HepG2 (cell line): ENCODE results near the gene LURAP1L. TPM values are rescaled to one million over a fixed set of nuclear protein-coding genes. Genes with fewer than 3 reads are reported as not detected.

Experiments used
- CREB1 ChIP-seq, 2 experiments: fragments of 450-650 bp in 1 of 2; IDR thresholded peaks; 2 replicates each; pipeline ENCODE4 v1.6.1; 2016 to 2017; ENCODE audit warnings: control low read depth in 1 of 2, mild to moderate bottlenecking in 1 of 2, missing compliant biosample characterization in 1 of 2, missing genetic modification characterization in 1 of 2
- CREM ChIP-seq, 2 experiments: sonication (generic) in 1 of 2; formaldehyde crosslinking in 1 of 2; IDR thresholded peaks; 2 replicates each; pipeline versions ENCODE4 v1.4.0 to v1.6.1; 2016 to 2020; ENCODE audit warnings: antibody characterized with exemption in 1 of 2, mild to moderate bottlenecking in 1 of 2, missing genetic modification reagents in 1 of 2
- FOXA1 ChIP-seq, 2 experiments: fragments of 450-650 bp in 1 of 2; sonication (generic) in 1 of 2; formaldehyde crosslinking in 1 of 2; IDR thresholded peaks; 2 replicates each; pipeline versions ENCODE4 v1.4.0 to v1.6.1; 2016 to 2020; ENCODE audit warnings: missing genetic modification reagents in 1 of 2
- FOXA3 ChIP-seq: IDR thresholded peaks from 2 replicates; pipeline ENCODE4 v1.6.1; 2016; ENCODE audit warnings: missing genetic modification reagents, missing compliant biosample characterization
- FOXP4 ChIP-seq: sonication (generic); formaldehyde crosslinking; IDR thresholded peaks from 2 replicates; pipeline ENCODE4 v1.4.0; 2020; ENCODE audit warnings: missing genetic modification reagents
- HNF4A ChIP-seq: sonication (generic); formaldehyde crosslinking; IDR thresholded peaks from 2 replicates; pipeline ENCODE4 v1.4.0; 2020; ENCODE audit warnings: missing genetic modification reagents
- HNF4G ChIP-seq, 2 experiments: sonication (generic) in 1 of 2; formaldehyde crosslinking in 1 of 2; IDR thresholded peaks; 2 replicates each; pipeline versions ENCODE4 v1.4.0 to v1.6.1; 2011 to 2020; ENCODE audit warnings: borderline replicate concordance in 2 of 2, low read depth in 2 of 2, mild to moderate bottlenecking in 2 of 2, low read length in 1 of 2, missing genetic modification reagents in 1 of 2, moderate library complexity in 1 of 2
- KIAA2018 ChIP-seq: sonication (generic); formaldehyde crosslinking; IDR thresholded peaks from 2 replicates; pipeline ENCODE4 v1.5.0; 2020; ENCODE audit warnings: mild to moderate bottlenecking, missing genetic modification reagents, borderline replicate concordance
- KLF16 ChIP-seq, 2 experiments: sonication (generic) in 1 of 2; formaldehyde crosslinking in 1 of 2; IDR thresholded peaks; 2 replicates each; pipeline versions ENCODE4 v1.6.1 to v1.8.0; 2016 to 2023; ENCODE audit warnings: missing genetic modification reagents in 2 of 2, missing compliant biosample characterization in 1 of 2
- MBD4 ChIP-seq: IDR thresholded peaks from 2 replicates; pipeline ENCODE4 v1.6.1; 2012; ENCODE audit warnings: low read length, inconsistent platforms, borderline replicate concordance
- NCOR1 ChIP-seq: fragments of 200-600 bp; sonication (generic); IDR thresholded peaks from 2 replicates; pipeline ENCODE4 v1.7.0; 2017; ENCODE audit warnings: antibody characterized with exemption, low read length, borderline replicate concordance
- POGK ChIP-seq: sonication (generic); formaldehyde crosslinking; conservative IDR thresholded peaks from 2 replicates; pipeline ENCODE4 v1.8.0; 2022; ENCODE audit warnings: mild to moderate bottlenecking, moderate library complexity, missing genetic modification reagents
- POLR2G ChIP-seq: fragments of 200-400 bp; formaldehyde crosslinking; IDR thresholded peaks from 2 replicates; pipeline ENCODE4 v1.6.1; 2018; ENCODE audit warnings: mild to moderate bottlenecking, low read depth, low read length, moderate library complexity
- RBM22 ChIP-seq: fragments of 200-400 bp; formaldehyde crosslinking; optimal IDR thresholded peaks from 2 replicates; pipeline ENCODE3; 2017; ENCODE audit warnings: mild to moderate bottlenecking, low read length, moderate library complexity
- SALL1 ChIP-seq: sonication (generic); formaldehyde crosslinking; IDR thresholded peaks from 2 replicates; pipeline ENCODE4 v1.8.0; 2022; ENCODE audit warnings: mild to moderate bottlenecking, missing genetic modification reagents
- SP2 ChIP-seq: sonication (generic); formaldehyde crosslinking; IDR thresholded peaks from 2 replicates; pipeline ENCODE4 v1.5.1; 2020; ENCODE audit warnings: mild to moderate bottlenecking, missing genetic modification reagents
- ZNF672 ChIP-seq: sonication (generic); formaldehyde crosslinking; IDR thresholded peaks from 2 replicates; pipeline ENCODE4 v1.8.1; 2022; ENCODE audit warnings: missing genetic modification reagents
- polyA plus RNA-seq, 8 experiments: library from polyadenylated mRNA; depleted of rRNA in 3 of 8; stranded (reverse) in 7 of 8; unstranded in 1 of 8; fragments of >200 nt; fragmentation: Illumina TruSeq in 4 of 8; extraction: Trizol in 4 of 8; gene quantifications; 2 replicates each; pipeline versions ENCODE4 v1.2.1 to v1.2.3, GENCODE V29; 2011 to 2016; ENCODE audit warnings: low read depth in 4 of 8, missing spikeins in 1 of 8, mixed read lengths in 1 of 8; ENCODE audit not compliant: insufficient read depth in 1 of 8
- total RNA-seq, 5 experiments: library from RNA; depleted of rRNA; stranded (reverse); fragments of >200 nt; fragmentation: Illumina TruSeq; extraction: Trizol; gene quantifications; 2 replicates each; pipeline ENCODE4 v1.2.3, GENCODE V29; 2016; ENCODE audit warnings: low read depth in 1 of 5

LURAP1L gene
- total and polyA plus RNA-seq, 2 of the 13 experiments (the other 11 are each of a cell fraction or from before 2014, with no cell fraction given), result 6.7 to 16.6 TPM

- no peak for TF ChIP-seq ZNF672
- 0 out of 2 replicates have a peak, but pooled peaks have one; percentile 18 for TF ChIP-seq NCOR1
- TF ChIP-seq CREM (IDR thresholded peaks at IDR 0.05), result peak; percentile 18; the same call in 1 of the 2 replicates
- TF ChIP-seq CREM (CRISPR knock-in tag; IDR thresholded peaks at IDR 0.05), result no peak
- TF ChIP-seq FOXP4 (CRISPR knock-in tag), result peak; percentile 85
- no peak for TF ChIP-seq POGK (CRISPR knock-in tag)
- peak; percentile 29; the same call in 1 of the 2 replicates for TF ChIP-seq HNF4A
- TF ChIP-seq KLF16 (CRISPR knock-in tag; IDR thresholded peaks at IDR 0.05), result no peak
- no peak for TF ChIP-seq HNF4G (IDR thresholded peaks at IDR 0.05; ENCODE audit: borderline replicate concordance, low read depth, low read length)
- no peak for TF ChIP-seq HNF4G (CRISPR knock-in tag; IDR thresholded peaks at IDR 0.05; ENCODE audit: borderline replicate concordance, low read depth)
- TF ChIP-seq SALL1 (CRISPR knock-in tag), result peak; percentile 77; the same call in 1 of the 2 replicates
- TF ChIP-seq RBM22, result no peak
- no peak for TF ChIP-seq KIAA2018
- TF ChIP-seq FOXA3, result peak; percentile 77
- TF ChIP-seq MBD4, result no peak
- no peak for TF ChIP-seq CREB1 (IDR thresholded peaks at IDR 0.05)
- TF ChIP-seq CREB1 (CRISPR knock-in tag; IDR thresholded peaks at IDR 0.05), result 0 out of 2 replicates have a peak, but pooled peaks have one; percentile 38
- peak; percentile 53; the same call in 1 of the 2 replicates for TF ChIP-seq POLR2G
- no peak for TF ChIP-seq FOXA1 (IDR thresholded peaks at IDR 0.05)
- peak; percentile 62 for TF ChIP-seq FOXA1 (CRISPR knock-in tag; IDR thresholded peaks at IDR 0.05)
- no peak for TF ChIP-seq SP2
Measured at GRCh38 chr9:12817702-12818101, 42.9 kb downstream of the LURAP1L start (continued).
